Spleen (tissue), 7 donors: ENCODE data around the gene HPS5.

Experiments used
- POLR2A ChIP-seq, 3 donors: fragments of 450-650 bp; IDR thresholded peaks; one replicate each; pipeline ENCODE4 v1.5.1; 2017; ENCODE audit warnings: antibody characterized with exemption in 3 of 3, mild to moderate bottlenecking in 1 of 3
- POLR2AphosphoS5 ChIP-seq, 3 donors: sonication (generic); formaldehyde crosslinking; IDR thresholded peaks; one replicate each; pipeline ENCODE4 v1.5.1; 2017; ENCODE audit warnings: antibody characterized with exemption in 3 of 3
- TF ChIP-seq, protein P1 (sequence below), 11 experiments: fragments of 200-600 bp in 7 of 11; fragments of 450-650 bp in 4 of 11; sonication (generic) in 4 of 11; IDR thresholded peaks in 8 of 11; conservative IDR thresholded peaks in 3 of 11; 1 replicate in 7 of 11; 2 replicates in 4 of 11; pipeline versions ENCODE4 v1.4.0 to v1.8.0; 2016 to 2021; ENCODE audit warnings: antibody characterized with exemption in 11 of 11, inconsistent platforms in 4 of 11, mild to moderate bottlenecking in 1 of 11
- donor health status: DM: no; HTN: no; CAD: no; lungs with moderate emphysema.
- donor health status: DM: no; HTN: no; CAD: no.
- donor health status: DM: no; HTN: no; CAD: no.

DNA sequence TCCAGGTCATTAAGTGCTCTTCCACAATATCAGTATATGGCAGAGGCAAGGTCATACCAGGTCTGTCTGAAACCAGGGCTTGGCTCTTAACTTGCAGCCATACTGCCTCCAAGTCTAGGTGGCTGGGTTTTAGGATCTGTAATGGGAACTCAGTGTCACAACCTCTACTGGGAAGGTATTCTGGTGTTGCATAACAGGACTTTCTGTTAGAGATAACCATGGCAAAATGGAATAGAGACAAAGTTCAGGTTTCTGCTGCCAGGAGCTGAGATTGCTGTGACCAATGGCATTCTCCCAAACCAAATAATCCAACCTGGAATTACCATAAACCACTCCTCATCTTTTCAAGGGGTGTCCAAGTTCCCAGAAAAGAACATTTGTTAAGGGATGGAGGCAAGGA, 62.7 kb downstream of the HPS5 start:
- TF ChIP-seq, protein P1, sequence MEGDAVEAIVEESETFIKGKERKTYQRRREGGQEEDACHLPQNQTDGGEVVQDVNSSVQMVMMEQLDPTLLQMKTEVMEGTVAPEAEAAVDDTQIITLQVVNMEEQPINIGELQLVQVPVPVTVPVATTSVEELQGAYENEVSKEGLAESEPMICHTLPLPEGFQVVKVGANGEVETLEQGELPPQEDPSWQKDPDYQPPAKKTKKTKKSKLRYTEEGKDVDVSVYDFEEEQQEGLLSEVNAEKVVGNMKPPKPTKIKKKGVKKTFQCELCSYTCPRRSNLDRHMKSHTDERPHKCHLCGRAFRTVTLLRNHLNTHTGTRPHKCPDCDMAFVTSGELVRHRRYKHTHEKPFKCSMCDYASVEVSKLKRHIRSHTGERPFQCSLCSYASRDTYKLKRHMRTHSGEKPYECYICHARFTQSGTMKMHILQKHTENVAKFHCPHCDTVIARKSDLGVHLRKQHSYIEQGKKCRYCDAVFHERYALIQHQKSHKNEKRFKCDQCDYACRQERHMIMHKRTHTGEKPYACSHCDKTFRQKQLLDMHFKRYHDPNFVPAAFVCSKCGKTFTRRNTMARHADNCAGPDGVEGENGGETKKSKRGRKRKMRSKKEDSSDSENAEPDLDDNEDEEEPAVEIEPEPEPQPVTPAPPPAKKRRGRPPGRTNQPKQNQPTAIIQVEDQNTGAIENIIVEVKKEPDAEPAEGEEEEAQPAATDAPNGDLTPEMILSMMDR (IDR thresholded peaks at IDR 0.05 in 8 of 11, conservative IDR thresholded peaks at IDR 0.05 in 3 of 11): no peak
- TF ChIP-seq POLR2A (IDR thresholded peaks at IDR 0.05) (no peak), POLR2AphosphoS5 (IDR thresholded peaks at IDR 0.05) (no peak)
